Renal cortical epithelial cell (primary cell): ENCODE results near the gene CCDC150. TPM values are rescaled to one million over a fixed set of nuclear protein-coding genes. Genes with fewer than 3 reads are reported as not detected.
"Not testable (repeated sequence)": the region's sequence is repeated elsewhere in the genome, so short reads cannot be mapped to it uniquely, and the experiment has no call there.

Experiments
- DNase-seq: peaks from one replicate; pipeline ENCODE4 v3.0.0-alpha.2; 2011; ENCODE audit warnings: low read depth
- total RNA-seq: library from RNA; depleted of rRNA; stranded (reverse); fragments of >200 nt; gene quantifications from 2 replicates; pipeline ENCODE4 v1.2.3, GENCODE V29; 2014

Gene CCDC150
- total RNA-seq, 1 donor from 2014 or later = 3.2 TPM

- DNase-seq = no peak
These were observed 73.4 kb downstream of the CCDC150 start for GRCh38 chr2:196712867-196713266.

- DNase-seq = peak; percentile 28
These were observed 79.0 kb downstream of the CCDC150 start for GRCh38 chr2:196718419-196719109.

- peak; percentile 85 for DNase-seq
These were observed 79.8 kb downstream of the CCDC150 start for GRCh38 chr2:196719110-196719872.

GRCh38 chr2:196723571-196723970 lies 84.1 kb downstream of the CCDC150 start:
- no peak for DNase-seq

GRCh38 chr2:196725218-196725617 lies 85.7 kb downstream of the CCDC150 start:
- no peak for DNase-seq

- DNase-seq = no peak
These were observed 86.4 kb downstream of the CCDC150 start for GRCh38 chr2:196725882-196726281.

- DNase-seq = no peak
These were observed 89.9 kb downstream of the CCDC150 start for GRCh38 chr2:196729418-196729817.

GRCh38 chr2:196736646-196737045 lies 97.1 kb downstream of the CCDC150 start:
- DNase-seq = not testable (repeated sequence)

- no peak for DNase-seq
These were observed 97.5 kb downstream of the CCDC150 start for GRCh38 chr2:196737046-196737445.

- no peak for DNase-seq
These were observed 99.5 kb downstream of the CCDC150 start for GRCh38 chr2:196739031-196739430.

GRCh38 chr2:196742216-196742615 lies 102.7 kb downstream of the CCDC150 start:
- DNase-seq = no peak

GRCh38 chr2:196742685-196743084 lies 103.2 kb downstream of the CCDC150 start:
- no peak for DNase-seq

GRCh38 chr2:196743165-196743564 lies 103.7 kb downstream of the CCDC150 start:
- DNase-seq = no peak

GRCh38 chr2:196745711-196746110 lies 106.2 kb downstream of the CCDC150 start:
- no peak for DNase-seq

- DNase-seq = no peak
These were observed 107.9 kb downstream of the CCDC150 start for GRCh38 chr2:196747400-196747799.

GRCh38 chr2:196748123-196748522 lies 108.6 kb downstream of the CCDC150 start:
- DNase-seq = no peak

GRCh38 chr2:196750291-196750923 lies 110.9 kb downstream of the CCDC150 start:
- DNase-seq = no peak

- peak; percentile 57 for DNase-seq
These were observed 111.6 kb downstream of the CCDC150 start for GRCh38 chr2:196750977-196751631.

GRCh38 chr2:196758474-196759377 lies 119.2 kb downstream of the CCDC150 start:
- peak; percentile 30 for DNase-seq

- DNase-seq = no peak
These were observed 119.8 kb downstream of the CCDC150 start for GRCh38 chr2:196759378-196759706.

GRCh38 chr2:196767101-196767500 lies 127.6 kb downstream of the CCDC150 start:
- DNase-seq = no peak
